Stomach smooth muscle (tissue), 2 donors: ENCODE data around the gene JSRP1.
"Not testable (repeated sequence)": the region's sequence is repeated elsewhere in the genome, so short reads cannot be mapped to it uniquely, and the experiment has no call there.

Experiments
- H3K27ac ChIP-seq: one replicate; pipeline ENCODE4 v1.7.0; 2013; ENCODE audit warnings: mild to moderate bottlenecking, low read length, inconsistent platforms
- H3K27me3 ChIP-seq, 2 donors: one replicate each; pipeline ENCODE4 v1.7.0; 2013; ENCODE audit warnings: low read length in 2 of 2; ENCODE audit not compliant: insufficient read depth in 2 of 2, control insufficient read depth in 1 of 2
- H3K36me3 ChIP-seq, 2 donors: one replicate each; pipeline ENCODE4 v1.7.0; 2013; ENCODE audit warnings: low read length in 2 of 2; ENCODE audit not compliant: control insufficient read depth in 2 of 2, insufficient read depth in 2 of 2
- H3K4me1 ChIP-seq: one replicate; pipeline ENCODE4 v1.7.0; 2013; ENCODE audit warnings: low read length; ENCODE audit not compliant: control insufficient read depth, insufficient read depth
- H3K4me3 ChIP-seq, 2 donors: one replicate each; pipeline ENCODE4 v1.7.0; 2013; ENCODE audit warnings: low read length in 2 of 2
- H3K9ac ChIP-seq, 2 donors: one replicate each; pipeline ENCODE4 v1.7.0; 2013; ENCODE audit warnings: low read length in 2 of 2, mild to moderate bottlenecking in 1 of 2
- H3K9me3 ChIP-seq, 2 donors: one replicate each; pipeline ENCODE4 v1.7.0; 2013; ENCODE audit warnings: low read length in 2 of 2; ENCODE audit not compliant: control insufficient read depth in 2 of 2
- donor health status: healthy.
- donor health status: Pancreatic carcinoma.

Gene JSRP1

DNA sequence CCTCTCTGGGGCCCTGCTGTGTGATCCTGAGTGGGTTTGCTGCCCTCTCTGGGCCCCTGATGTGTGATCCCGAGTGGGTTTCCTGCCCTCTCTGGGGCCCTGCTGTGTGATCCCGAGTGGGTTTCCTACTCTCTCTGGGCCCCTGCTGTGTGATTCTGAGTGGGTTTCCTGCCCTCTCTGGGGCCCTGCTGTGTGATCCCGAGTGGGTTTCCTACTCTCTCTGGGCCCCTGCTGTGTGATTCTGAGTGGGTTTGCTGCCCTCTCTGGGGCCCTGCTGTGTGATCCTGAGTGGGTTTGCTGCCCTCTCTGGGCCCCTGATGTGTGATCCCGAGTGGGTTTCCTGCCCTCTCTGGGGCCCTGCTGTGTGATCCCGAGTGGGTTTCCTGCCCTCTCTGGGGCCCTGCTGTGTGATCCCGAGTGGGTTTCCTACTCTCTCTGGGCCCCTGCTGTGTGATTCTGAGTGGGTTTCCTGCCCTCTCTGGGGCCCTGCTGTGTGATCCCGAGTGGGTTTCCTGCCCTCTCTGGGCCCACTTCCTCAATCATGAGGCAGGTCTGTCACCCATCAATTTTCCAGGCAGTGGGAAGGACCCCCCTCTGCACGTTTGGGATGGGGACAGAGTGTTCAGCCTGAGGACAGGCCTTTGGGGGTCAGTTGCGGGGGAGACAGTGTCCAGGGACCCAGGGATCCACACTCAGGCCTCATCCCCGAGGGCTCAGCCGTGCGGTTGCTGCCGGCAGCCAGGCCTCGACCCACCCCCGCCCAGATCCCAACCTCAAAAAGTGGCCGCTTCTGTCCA is 25.2 kb upstream of the JSRP1 start:
- Histone ChIP-seq H3K9ac (peak overlapping the region in 1 of 2 donors; percentile 9), H3K4me3 (peak overlapping the region in 1 of 2 donors; percentile 29)
- not testable (repeated sequence) for H3K9me3 ChIP-seq, H3K36me3 ChIP-seq, H3K27me3 ChIP-seq, H3K27ac ChIP-seq, H3K4me1 ChIP-seq

DNA sequence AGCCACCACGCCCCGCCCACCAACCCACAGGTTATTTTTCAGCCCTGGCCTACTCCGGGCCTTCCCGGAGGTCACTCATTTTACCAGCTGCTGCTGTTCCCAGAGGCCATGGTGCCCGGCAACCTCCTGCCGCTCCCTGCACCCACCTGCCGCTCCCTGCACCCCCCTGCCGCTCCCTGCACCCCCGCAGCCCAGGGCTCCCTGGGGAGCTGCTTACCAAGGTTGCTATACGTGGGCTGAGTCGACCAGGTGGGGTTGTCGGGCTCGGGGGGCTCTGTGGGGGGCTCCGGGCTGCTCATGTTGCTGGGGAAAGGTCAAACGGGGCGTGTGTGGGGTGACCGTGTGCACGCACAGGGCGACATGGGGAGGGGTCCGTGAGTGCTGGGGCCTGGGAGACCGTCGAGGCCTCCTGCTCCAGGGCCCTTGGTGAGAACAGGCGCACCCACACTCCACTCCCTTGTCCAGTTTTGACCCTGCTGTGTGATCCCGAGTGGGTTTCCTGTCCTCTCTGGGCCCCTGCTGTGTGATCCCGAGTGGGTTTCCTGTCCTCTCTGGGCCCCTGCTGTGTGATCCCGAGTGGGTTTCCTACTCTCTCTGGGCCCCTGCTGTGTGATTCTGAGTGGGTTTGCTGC is 24.5 kb upstream of the JSRP1 start:
- H3K27me3 ChIP-seq, result no peaks in the 10 kb centered on the region
- H3K27ac ChIP-seq, result no peak overlapping the region
- no peak overlapping the region for H3K4me3 ChIP-seq
- no peaks in the 10 kb centered on the region for H3K36me3 ChIP-seq
- H3K4me1 ChIP-seq, result peaks cover 17% of the 10 kb centered on the region
- no peak overlapping the region for H3K9ac ChIP-seq
- H3K9me3 ChIP-seq, result no peaks in the 10 kb centered on the region

DNA sequence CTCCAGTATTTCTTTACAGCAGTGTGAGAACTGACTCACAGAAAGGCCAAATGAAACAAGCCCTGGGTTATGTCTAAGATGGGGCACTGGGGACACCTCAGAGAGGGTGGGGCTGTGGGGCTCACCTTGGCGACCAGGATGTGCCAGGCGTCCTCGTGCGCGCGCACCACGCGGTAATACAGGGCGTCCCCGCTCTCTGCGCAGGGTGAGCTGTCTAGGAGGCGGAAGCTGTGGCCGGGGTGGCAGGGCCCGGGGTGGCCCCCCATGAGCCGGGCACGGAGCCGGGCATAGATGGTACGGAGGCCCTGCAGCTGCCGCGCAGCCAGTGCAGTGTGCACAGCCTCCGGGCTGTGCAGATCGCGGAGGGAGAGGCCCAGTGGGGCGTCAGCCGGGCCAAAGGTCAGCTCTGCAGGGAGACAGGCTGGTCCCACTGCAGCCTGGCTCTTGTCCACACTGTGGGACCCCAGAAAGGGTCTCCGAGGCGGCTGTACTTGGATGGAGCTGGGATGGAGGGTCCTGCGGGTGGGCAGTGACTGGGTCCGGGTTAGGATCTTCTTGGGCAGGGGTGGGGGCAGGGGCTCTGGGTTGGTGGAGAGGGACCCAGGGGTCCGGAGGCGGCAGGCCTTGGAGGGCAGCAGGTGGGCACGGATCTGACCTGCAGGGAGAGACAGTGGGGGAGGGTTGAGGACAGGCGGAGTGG is 22.4 kb upstream of the JSRP1 start:
- H3K4me3 ChIP-seq, result no peak overlapping the region
- peaks cover 35% of the 10 kb centered on the region for H3K4me1 ChIP-seq
- peaks cover 2 to 4% of the 10 kb centered on the region in 2 donors for H3K36me3 ChIP-seq
- no peaks in the 10 kb centered on the region for H3K9me3 ChIP-seq
- H3K9ac ChIP-seq, result no peak overlapping the region
- H3K27me3 ChIP-seq, result no peaks in the 10 kb centered on the region
- no peak overlapping the region for H3K27ac ChIP-seq

DNA sequence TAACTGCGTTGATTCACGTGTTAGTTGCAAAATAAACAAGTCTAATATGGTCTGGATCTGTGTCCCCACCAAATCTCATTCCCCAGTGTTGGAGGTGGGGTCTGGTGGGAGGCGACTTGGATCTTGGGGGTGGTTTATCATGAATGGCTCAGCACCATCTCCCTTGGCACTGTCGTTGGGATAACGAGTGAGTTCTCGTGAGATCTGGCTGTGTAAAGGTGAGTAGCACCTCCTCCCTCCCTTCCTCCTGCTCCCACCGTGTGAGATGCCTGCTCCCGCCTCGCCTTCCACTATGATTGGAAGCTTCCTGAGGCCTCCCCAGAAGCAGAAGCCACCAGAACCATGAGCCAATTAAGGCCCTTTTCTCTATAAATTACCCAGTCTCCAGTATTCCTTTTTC is 20.9 kb upstream of the JSRP1 start:
- H3K27me3 ChIP-seq, result no peaks in the 10 kb centered on the region
- H3K36me3 ChIP-seq, result peaks cover 8 to 9% of the 10 kb centered on the region in 2 donors
- no peak overlapping the region for H3K4me3 ChIP-seq
- no peak overlapping the region for H3K9ac ChIP-seq
- H3K4me1 ChIP-seq, result peaks cover 40% of the 10 kb centered on the region
- H3K9me3 ChIP-seq, result no peaks in the 10 kb centered on the region
- no peak overlapping the region for H3K27ac ChIP-seq

DNA sequence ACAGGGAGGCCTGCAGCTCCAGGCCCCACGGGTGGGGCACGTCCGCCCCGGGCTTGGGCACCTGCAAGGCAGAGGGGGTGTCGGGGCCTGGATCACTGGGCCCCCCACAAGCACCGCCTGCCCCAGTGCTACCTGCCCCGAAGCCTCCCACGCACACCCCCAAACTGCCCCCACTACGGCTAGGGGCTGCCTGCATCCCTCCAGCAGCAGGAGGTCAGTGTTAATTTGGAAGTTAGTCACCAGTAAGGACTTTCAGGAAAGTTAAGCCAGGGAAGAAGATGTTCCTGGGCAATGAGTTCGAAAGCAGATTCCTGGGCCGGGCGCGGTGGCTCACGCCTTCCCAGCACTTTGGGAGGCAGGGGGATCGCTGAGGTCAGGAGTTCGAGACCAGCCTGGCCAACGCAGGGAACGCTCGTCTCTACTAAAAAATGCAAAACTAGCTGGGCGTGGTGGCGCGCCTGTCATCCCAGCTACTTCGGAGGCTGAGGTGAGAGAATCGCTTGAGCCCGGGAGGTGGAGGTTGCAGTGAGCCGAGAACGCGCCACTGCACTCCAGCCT is 20.3 kb upstream of the JSRP1 start:
- Histone ChIP-seq H3K9ac (no peak overlapping the region), H3K4me3 (no peak overlapping the region), H3K27ac (no peak overlapping the region), H3K4me1 (peaks cover 40% of the 10 kb centered on the region), H3K27me3 (no peaks in the 10 kb centered on the region), H3K9me3 (no peaks in the 10 kb centered on the region), H3K36me3 (peaks cover 9 to 11% of the 10 kb centered on the region in 2 donors)

DNA sequence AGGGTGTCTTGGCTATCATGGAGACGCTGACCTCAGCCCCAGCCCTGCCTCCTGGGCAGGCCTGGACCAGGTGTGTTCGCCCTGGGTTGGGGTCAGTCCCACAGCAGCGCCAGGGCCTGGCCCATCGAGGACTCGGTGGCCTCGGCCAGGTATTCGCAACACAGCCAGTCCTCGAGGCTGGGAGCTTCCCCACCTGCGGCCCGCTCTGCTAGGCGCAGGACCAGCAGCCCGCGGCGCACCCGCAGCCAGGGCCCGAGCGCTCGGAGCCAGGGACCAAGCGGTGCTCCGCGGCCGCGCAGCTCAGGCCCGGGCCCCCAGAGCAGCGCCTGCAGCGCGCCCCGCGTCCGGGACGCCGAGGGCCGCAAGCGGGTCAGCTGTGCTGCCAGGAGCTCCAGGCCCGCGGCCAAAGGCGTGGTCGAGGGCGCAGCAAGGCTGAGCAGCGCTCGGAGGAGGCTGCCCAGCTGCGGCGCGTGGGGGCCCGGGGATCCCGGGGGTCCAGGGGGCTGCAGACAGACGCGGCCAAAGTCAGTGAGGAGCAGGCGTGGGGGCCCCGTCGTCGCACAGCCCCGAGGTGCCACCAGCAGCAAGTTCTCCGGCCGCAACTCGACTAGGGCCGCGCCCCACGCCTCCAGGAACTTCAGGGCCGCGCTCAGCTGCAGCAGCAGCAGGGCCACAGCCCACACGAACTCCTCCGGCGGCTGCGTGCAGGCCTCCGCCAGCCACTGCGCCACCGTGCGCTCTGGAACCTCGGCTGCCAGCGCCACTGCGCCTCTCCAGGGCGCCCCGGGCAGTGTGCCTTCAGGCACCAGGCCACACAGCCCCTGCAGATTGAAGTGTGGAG is 19.6 kb upstream of the JSRP1 start:
- Histone ChIP-seq H3K4me1 (peaks cover 47% of the 10 kb centered on the region), H3K9me3 (no peaks in the 10 kb centered on the region), H3K27me3 (no peaks in the 10 kb centered on the region), H3K27ac (no peak overlapping the region), H3K4me3 (peak overlapping the region in 1 of 2 donors; percentile 15), H3K9ac (no peak overlapping the region), H3K36me3 (peaks cover 9 to 11% of the 10 kb centered on the region in 2 donors)

DNA sequence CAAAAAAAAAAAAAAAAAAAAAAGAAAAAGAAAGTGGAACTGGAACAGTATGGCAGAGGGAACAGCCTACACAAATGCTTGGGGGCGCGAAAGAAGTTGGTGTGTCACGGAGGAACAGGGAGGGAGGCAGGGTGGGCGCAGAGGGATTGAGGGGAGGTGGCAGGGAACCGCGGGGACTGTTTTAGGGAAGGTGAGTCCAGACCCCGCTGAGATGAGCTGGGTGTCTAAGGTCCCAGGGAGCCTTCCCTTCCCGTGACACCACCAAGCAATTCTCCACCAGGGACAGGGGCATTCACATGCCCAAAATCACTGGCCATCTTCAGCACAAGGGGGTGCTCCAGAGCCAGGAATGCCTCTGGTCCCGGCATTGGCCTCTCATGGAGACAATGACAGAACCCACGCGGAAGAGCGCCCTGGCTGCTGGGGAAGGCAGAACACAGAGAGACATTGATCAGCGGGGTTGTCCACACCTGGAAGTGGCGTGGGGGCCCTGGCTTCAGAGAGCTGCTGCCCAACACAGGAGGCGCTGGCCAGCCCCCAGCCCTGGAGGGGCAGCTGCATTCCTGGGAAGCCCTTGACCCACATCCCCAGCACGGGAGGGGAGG is 18.8 kb upstream of the JSRP1 start:
- Histone ChIP-seq H3K9me3 (no peaks in the 10 kb centered on the region), H3K4me1 (peaks cover 47% of the 10 kb centered on the region), H3K27me3 (no peaks in the 10 kb centered on the region), H3K9ac (no peak overlapping the region), H3K27ac (no peak overlapping the region), H3K36me3 (peaks cover 9 to 11% of the 10 kb centered on the region in 2 donors), H3K4me3 (no peak overlapping the region)

DNA sequence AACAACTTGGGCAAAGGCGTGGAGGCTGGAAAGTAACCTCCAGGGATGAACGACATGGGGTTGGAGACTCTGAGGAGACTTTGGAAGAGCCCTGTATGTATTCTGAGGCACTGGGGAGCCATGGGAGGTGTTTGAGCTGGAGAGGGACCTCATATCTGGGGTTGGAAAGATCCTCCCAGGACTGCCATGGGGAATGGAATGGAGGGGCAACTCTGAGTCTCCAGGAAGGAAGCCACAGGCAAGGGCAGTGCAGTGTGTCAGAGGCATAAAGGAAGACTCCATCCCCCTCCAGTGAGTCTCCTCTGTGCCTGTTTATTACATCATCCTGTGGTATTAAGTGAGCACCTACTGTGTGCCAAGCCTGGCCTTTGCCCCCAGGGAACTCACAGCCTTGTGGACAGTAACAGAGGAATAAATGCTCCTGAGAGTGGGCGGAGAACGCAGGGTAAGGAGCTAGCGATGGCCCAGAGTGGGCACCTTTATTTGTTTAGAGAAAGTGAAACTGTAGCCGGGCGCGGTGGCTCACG is 18.0 kb upstream of the JSRP1 start:
- Histone ChIP-seq H3K9ac (peak overlapping the region in 1 of 2 donors; percentile 48), H3K9me3 (no peaks in the 10 kb centered on the region), H3K27ac (peak overlapping the region; percentile 66), H3K4me3 (peak overlapping the region in 1 of 2 donors; percentile 65), H3K36me3 (peaks cover 9 to 11% of the 10 kb centered on the region in 2 donors), H3K4me1 (peaks cover 47% of the 10 kb centered on the region), H3K27me3 (no peaks in the 10 kb centered on the region)

DNA sequence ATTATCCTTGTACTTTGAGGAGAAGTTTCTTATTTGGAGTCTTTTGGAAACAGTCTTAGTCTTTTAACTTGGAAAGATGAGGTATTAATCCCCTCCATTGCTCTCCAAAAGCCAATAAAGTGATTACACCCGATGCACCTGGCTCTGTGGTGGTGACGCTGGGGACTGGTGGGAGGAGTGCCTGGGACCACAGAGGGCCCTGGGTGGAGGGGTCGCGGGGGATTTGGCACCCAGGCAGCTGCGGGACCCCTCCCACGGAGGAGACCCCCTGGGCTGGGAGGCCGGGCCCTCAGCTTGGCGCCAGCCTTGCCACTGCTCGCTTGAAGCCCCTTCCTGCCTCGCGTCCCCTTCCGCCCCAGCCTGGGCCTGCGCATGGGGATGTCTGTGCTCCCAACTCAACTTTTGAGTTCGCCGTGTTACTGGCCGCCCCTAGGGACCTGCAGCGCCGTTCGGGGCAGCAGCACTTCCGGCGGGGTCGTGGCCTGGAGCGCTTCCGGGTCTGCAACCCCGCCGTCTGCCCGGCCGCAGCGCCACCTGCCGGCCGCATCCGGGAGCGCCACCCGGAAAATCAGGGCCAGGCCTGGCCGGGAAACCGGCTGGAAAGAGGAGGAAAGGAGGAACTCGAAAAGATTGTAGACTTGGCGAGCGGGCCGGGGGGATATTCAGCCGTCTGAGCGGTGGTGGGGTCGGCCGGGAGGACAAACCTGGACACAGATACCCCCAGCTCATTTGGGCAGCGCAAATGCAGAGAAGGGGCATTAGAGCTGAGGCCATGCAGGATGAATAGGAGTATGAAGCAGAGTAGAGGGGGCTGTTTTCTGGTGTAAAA is 17.4 kb upstream of the JSRP1 start:
- H3K4me3 ChIP-seq, result peak overlapping the region in 1 of 2 donors; percentile 65
- peaks cover 9 to 11% of the 10 kb centered on the region in 2 donors for H3K36me3 ChIP-seq
- peaks cover 47% of the 10 kb centered on the region for H3K4me1 ChIP-seq
- H3K9ac ChIP-seq, result peak overlapping the region in 1 of 2 donors; percentile 48
- H3K27ac ChIP-seq, result peak overlapping the region; percentile 66
- no peaks in the 10 kb centered on the region for H3K27me3 ChIP-seq
- H3K9me3 ChIP-seq, result no peaks in the 10 kb centered on the region
